GM12878 (cell line): ENCODE results near the gene KITLG.

Source experiments
- ASH2L ChIP-seq: fragments of 300-600, 200-600 bp; sonication (generic); IDR thresholded peaks from 2 replicates; pipeline ENCODE4 v1.6.1; 2017; ENCODE audit warnings: low read depth, mild to moderate bottlenecking, borderline replicate concordance
- DPF2 ChIP-seq: fragments of 450-650 bp; IDR thresholded peaks from 2 replicates; pipeline ENCODE4 v1.6.1; 2017; ENCODE audit warnings: mild to moderate bottlenecking
- SIN3A ChIP-seq: IDR thresholded peaks from 2 replicates; pipeline ENCODE4 v1.6.1; 2012; ENCODE audit warnings: low read depth, low read length, improper control_type of control experiment
- TAF1 ChIP-seq: IDR thresholded peaks from 2 replicates; pipeline ENCODE4 v1.6.1; 2011; ENCODE audit warnings: mild to moderate bottlenecking, low read depth, low read length, borderline replicate concordance
- YY1 ChIP-seq: IDR thresholded peaks from 2 replicates; pipeline ENCODE4 v1.6.1; 2011; ENCODE audit warnings: low read depth, mild to moderate bottlenecking, low read length
- TF ChIP-seq, protein P1 (sequence below), 3 experiments: IDR thresholded peaks in 2 of 3; conservative IDR thresholded peaks in 1 of 3; 2 replicates each; pipeline ENCODE4 v1.5.1; 2011; ENCODE audit warnings: low read depth in 3 of 3, low read length in 3 of 3, mild to moderate bottlenecking in 3 of 3, control low read depth in 2 of 3, moderate library complexity in 2 of 3, inconsistent platforms in 1 of 3, mixed read lengths in 1 of 3; ENCODE audit not compliant: control insufficient read depth in 2 of 3, insufficient read depth in 1 of 3; ENCODE audit errors: extremely low read depth in 1 of 3

DNA sequence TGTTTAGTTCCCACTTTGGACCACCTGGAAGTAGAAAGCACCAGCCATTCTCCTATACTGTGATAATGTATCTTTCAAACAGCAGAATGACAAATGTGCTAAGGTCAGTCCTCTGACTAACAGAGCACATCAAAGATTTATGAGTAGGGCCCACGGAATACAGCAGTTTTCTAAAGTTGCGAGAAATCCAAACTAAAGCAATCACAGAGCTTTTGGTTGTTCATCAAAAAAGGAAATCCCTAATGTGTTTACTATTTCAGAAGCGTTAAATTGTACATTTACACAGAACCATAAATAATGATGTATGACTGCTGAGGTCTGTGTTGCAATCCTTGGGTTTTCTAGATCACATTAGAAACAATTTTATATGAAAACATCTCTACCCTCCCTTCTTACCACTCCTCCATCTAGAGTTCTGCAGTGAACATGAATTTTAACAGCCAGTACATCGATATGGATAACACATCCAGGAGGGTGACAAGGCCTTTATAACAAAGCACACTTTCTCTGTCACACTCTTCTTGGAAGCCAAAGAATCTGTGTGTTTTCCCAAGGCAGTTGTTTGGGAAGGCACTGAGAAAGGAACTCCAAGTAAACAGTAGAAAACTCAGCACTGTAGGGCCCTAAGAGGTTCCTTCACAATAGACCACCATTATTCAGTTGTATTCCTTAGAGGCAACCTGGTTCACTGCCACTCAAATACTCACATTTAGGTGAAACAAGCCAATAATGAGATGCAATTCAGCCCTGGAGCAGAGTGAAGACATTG lies 7.3 kb downstream of the KITLG start:
- TF ChIP-seq DPF2 (no peak), YY1 (no peak), TAF1 (no peak), SIN3A (no peak), ASH2L (no peak)
- TF ChIP-seq, protein P1, sequence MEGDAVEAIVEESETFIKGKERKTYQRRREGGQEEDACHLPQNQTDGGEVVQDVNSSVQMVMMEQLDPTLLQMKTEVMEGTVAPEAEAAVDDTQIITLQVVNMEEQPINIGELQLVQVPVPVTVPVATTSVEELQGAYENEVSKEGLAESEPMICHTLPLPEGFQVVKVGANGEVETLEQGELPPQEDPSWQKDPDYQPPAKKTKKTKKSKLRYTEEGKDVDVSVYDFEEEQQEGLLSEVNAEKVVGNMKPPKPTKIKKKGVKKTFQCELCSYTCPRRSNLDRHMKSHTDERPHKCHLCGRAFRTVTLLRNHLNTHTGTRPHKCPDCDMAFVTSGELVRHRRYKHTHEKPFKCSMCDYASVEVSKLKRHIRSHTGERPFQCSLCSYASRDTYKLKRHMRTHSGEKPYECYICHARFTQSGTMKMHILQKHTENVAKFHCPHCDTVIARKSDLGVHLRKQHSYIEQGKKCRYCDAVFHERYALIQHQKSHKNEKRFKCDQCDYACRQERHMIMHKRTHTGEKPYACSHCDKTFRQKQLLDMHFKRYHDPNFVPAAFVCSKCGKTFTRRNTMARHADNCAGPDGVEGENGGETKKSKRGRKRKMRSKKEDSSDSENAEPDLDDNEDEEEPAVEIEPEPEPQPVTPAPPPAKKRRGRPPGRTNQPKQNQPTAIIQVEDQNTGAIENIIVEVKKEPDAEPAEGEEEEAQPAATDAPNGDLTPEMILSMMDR (IDR thresholded peaks at IDR 0.05 in 2 of 3, conservative IDR thresholded peaks at IDR 0.05 in 1 of 3; ENCODE audit: control insufficient read depth in 2 of 3, extremely low read depth in 1 of 3, insufficient read depth in 1 of 3, low read depth in 3 of 3, low read length in 3 of 3), result no peak
